Transverse colon (tissue), 4 donors: ENCODE results near the gene IL17RB. TPM values are rescaled to one million over a fixed set of nuclear protein-coding genes. Genes with fewer than 3 reads are reported as not detected.
A peak's percentile ranks its signal among the peaks of the same experiment; 100 is the strongest.

ENCODE experiments used
- DNase-seq: peaks from one replicate; pipeline ENCODE4 v3.0.0-alpha.2; 2019
- H3K27ac ChIP-seq, 4 donors: fragments of 200-600 bp; sonication (generic); 2 replicates each; pipeline ENCODE4 v1.5.1; 2016 to 2018; ENCODE audit warnings: inconsistent platforms in 4 of 4
- H3K27me3 ChIP-seq: fragments of 200-600 bp; sonication (generic); 2 replicates; pipeline ENCODE4 v1.5.1; 2017; ENCODE audit warnings: inconsistent platforms
- H3K36me3 ChIP-seq, 4 donors: fragments of 200-600 bp; sonication (generic); 2 replicates each; pipeline ENCODE4 v1.5.1; 2017 to 2019; ENCODE audit warnings: inconsistent platforms in 4 of 4
- H3K4me1 ChIP-seq, 4 donors: fragments of 200-600 bp; sonication (generic); 2 replicates each; pipeline ENCODE4 v1.5.1; 2017 to 2020; ENCODE audit warnings: inconsistent platforms in 4 of 4
- H3K4me3 ChIP-seq, 4 donors: fragments of 200-600 bp; sonication (generic); 1 replicate in 1 of 4; 2 replicates in 3 of 4; pipeline versions ENCODE4 v1.5.1 to v1.6.1; 2017 to 2019; ENCODE audit warnings: inconsistent platforms in 4 of 4
- H3K9me3 ChIP-seq, 2 donors: fragments of 200-600 bp; sonication (generic); 2 replicates each; pipeline ENCODE4 v1.5.1; 2017 to 2019; ENCODE audit warnings: inconsistent platforms in 2 of 2
- CTCF ChIP-seq, 5 experiments: fragments of 200-600 bp in 3 of 5; fragments of 450-650 bp in 2 of 5; sonication (generic) in 3 of 5; IDR thresholded peaks; 1 replicate in 2 of 5; 2 replicates in 3 of 5; pipeline ENCODE4 v1.5.1; 2016 to 2017; ENCODE audit warnings: antibody characterized with exemption in 5 of 5, inconsistent platforms in 3 of 5, mild to moderate bottlenecking in 2 of 5, moderate library complexity in 1 of 5
- EP300 ChIP-seq: sonication (generic); formaldehyde crosslinking; IDR thresholded peaks from one replicate; pipeline ENCODE4 v1.6.1; 2017; ENCODE audit warnings: antibody characterized with exemption, low read depth
- POLR2A ChIP-seq: fragments of 450-650 bp; IDR thresholded peaks from one replicate; pipeline ENCODE4 v1.6.1; 2016; ENCODE audit warnings: antibody characterized with exemption, mild to moderate bottlenecking, moderate library complexity
- POLR2AphosphoS5 ChIP-seq, 3 donors: sonication (generic); formaldehyde crosslinking; IDR thresholded peaks; one replicate each; pipeline ENCODE4 v1.6.1; 2016; ENCODE audit warnings: antibody characterized with exemption in 3 of 3
- WGBS, 2 donors: methylation state at CpG; one replicate each; pipeline ENCODE4 v1.1.5; 2018; ENCODE audit warnings: low coverage in 1 of 2; 5-methylcytosine and 5-hydroxymethylcytosine counted together
- in situ Hi-C, 4 donors: fragments of 200-750 bp; cut with MboI; loops; one replicate each; pipeline versions ENCODE4 v1.15.0 to v1.15.1; 2017; ENCODE audit warnings: low sequenced_read_pairs in 3 of 4, low pct_ligation_motif_present in 1 of 4, low pct_unique_long_range_greater_than_20kb in 1 of 4
- intact Hi-C: fragments of 100-400 bp; cut with DNase I; formaldehyde crosslinking; loops from one replicate; pipeline ENCODE4 v1.15.1; 2023; ENCODE audit warnings: low total_unique reads
- total RNA-seq, 4 donors: library from RNA; depleted of rRNA; stranded (reverse); fragments of >200 nt; gene quantifications; one replicate each; pipeline ENCODE4 v1.1.0, GENCODE V29; 2016

The IL17RB gene
- total RNA-seq, 4 donors from 2014 or later: 26.0 to 36.5 (median 32.8) TPM; not detected in 1

- 80 to 83% methylated on average over 1 of the region's 1 CpG for WGBS, 2 donors
- Histone ChIP-seq H3K27ac (no peak overlapping the region), H3K27me3 (no peaks in the 10 kb centered on the region), H3K9me3 (no peaks in the 10 kb centered on the region), H3K4me3 (no peak overlapping the region), H3K36me3 (peaks cover 0 to 22% (median 5%) of the 10 kb centered on the region in 4 donors), H3K4me1 (peaks cover 14 to 30% (median 19%) of the 10 kb centered on the region in 4 donors)
- DNase-seq: no peak
- intact Hi-C loops (loop anchor here (10.0 kb wide), 1 partner anchor 633 kb away; the partner anchor contains the start of gene TKT), in situ Hi-C loops (loop anchor here in 1 of 4 donors (25.0 kb wide), 1 partner anchor 551 kb away; the partner anchor contains the start of gene DCP1A)
- TF ChIP-seq CTCF (IDR thresholded peaks at IDR 0.05): no peak
Measured at GRCh38 chr3:53888232-53888631, 41.9 kb downstream of the IL17RB start.

- peak overlapping the region; percentile 93 to 98 (median 97) for H3K27ac ChIP-seq
- WGBS, 2 donors: 0 to 3% methylated on average over 1 to 21 of the region's 21 CpGs
- DNase-seq: peak; percentile 54
- H3K36me3 ChIP-seq: peaks cover 0 to 8% (median 0%) of the 10 kb centered on the region in 4 donors
- no peaks in the 10 kb centered on the region for H3K9me3 ChIP-seq
- in situ Hi-C loops: loop anchor here in 1 of 4 donors (25.0 kb wide), 1 partner anchor 554 kb away; the partner anchor contains the start of gene DCP1A
- peak overlapping the region; percentile 67 to 93 (median 85) for H3K4me3 ChIP-seq
- H3K27me3 ChIP-seq: no peaks in the 10 kb centered on the region
- intact Hi-C loops: no loop called here
- no peak for TF ChIP-seq POLR2AphosphoS5 (IDR thresholded peaks at IDR 0.05)
- no peak for TF ChIP-seq EP300
- no peak for TF ChIP-seq CTCF (IDR thresholded peaks at IDR 0.05)
- no peak for TF ChIP-seq POLR2A
- H3K4me1 ChIP-seq: peaks cover 14 to 32% (median 19%) of the 10 kb centered on the region in 4 donors
Measured at GRCh38 chr3:53890726-53891475, 44.5 kb downstream of the IL17RB start.

- WGBS, 2 donors: 0% methylated on average over 52 of the region's 73 CpGs; no CpG with 5 or more reads in 1 of the 2 donors
- Histone ChIP-seq H3K4me1 (peaks cover 14 to 32% (median 19%) of the 10 kb centered on the region in 4 donors), H3K27me3 (no peaks in the 10 kb centered on the region), H3K27ac (peak within 1 kb of the TSS; percentile 93 to 98 (median 97)), H3K9me3 (no peaks in the 10 kb centered on the region), H3K4me3 (peak within 1 kb of the TSS; percentile 67 to 93 (median 85)), H3K36me3 (no peaks in the 10 kb centered on the region)
- DNase-seq: peak; percentile 99
- in situ Hi-C loops (loop anchor here in 1 of 4 donors (25.0 kb wide), 1 partner anchor 554 kb away; the partner anchor contains the start of gene DCP1A), intact Hi-C loops (no loop called here)
- TF ChIP-seq POLR2A: peak; percentile 99
- peak; percentile 99 for TF ChIP-seq POLR2AphosphoS5 (IDR thresholded peaks at IDR 0.05)
- no peak for TF ChIP-seq CTCF (IDR thresholded peaks at IDR 0.05)
- TF ChIP-seq EP300: no peak
Measured at GRCh38 chr3:53891497-53892285, 45.3 kb downstream of the IL17RB start, which contains the start of gene SELENOK. SELENOK (minus strand) TSS chr3:53891859.

GRCh38 chr3:53892286-53892637 lies 45.9 kb downstream of the IL17RB start:
- Histone ChIP-seq H3K9me3 (no peaks in the 10 kb centered on the region), H3K4me1 (peaks cover 14 to 32% (median 19%) of the 10 kb centered on the region in 4 donors), H3K4me3 (peak overlapping the region; percentile 4 to 89 (median 74)), H3K36me3 (no peaks in the 10 kb centered on the region), H3K27ac (peak overlapping the region; percentile 93 to 98 (median 97)), H3K27me3 (peaks cover 4% of the 10 kb centered on the region)
- DNase-seq: no peak
- 48 to 59% methylated on average over 2 to 4 of the region's 4 CpGs for WGBS, 2 donors
- in situ Hi-C loops: loop anchor here in 1 of 4 donors (25.0 kb wide), 1 partner anchor 555 kb away; the partner anchor contains the start of gene DCP1A
- TF ChIP-seq POLR2A: no peak
- no peak for TF ChIP-seq CTCF (IDR thresholded peaks at IDR 0.05)
- TF ChIP-seq EP300: no peak
- no peak for TF ChIP-seq POLR2AphosphoS5 (IDR thresholded peaks at IDR 0.05)
- intact Hi-C loops: no loop called here
